B cell (primary cell): ENCODE results near the gene RILP. TPM values are rescaled to one million over a fixed set of nuclear protein-coding genes. Genes with fewer than 3 reads are reported as not detected.

Experiments
- ATAC-seq: fragments of 200-7000 bp; cut with Tn5 transposase; one replicate; pipeline ENCODE4 v1.10.0; 2021; ENCODE audit warnings: low read depth, mild to moderate bottlenecking, moderate number of reproducible peaks, moderate library complexity
- CTCF ChIA-PET: fragments of 350-600 bp; sonication (Branson Sonifier 250); formaldehyde crosslinking; loops from one replicate; lab custom pipeline; 2021; ENCODE audit warnings: antibody characterized with exemption, inconsistent platforms; lab: Charles Lee
- POLR2A ChIA-PET: fragments of 350-600 bp; sonication (Branson Sonifier 250); formaldehyde crosslinking; loops from one replicate; lab custom pipeline; 2021; ENCODE audit warnings: antibody characterized with exemption; lab: Charles Lee
- DNase-seq: peaks from one replicate; pipeline ENCODE4 v3.0.0; 2013
- H2AFZ ChIP-seq: 2 replicates; pipeline ENCODE4 v1.6.1; 2012; ENCODE audit warnings: mild to moderate bottlenecking, low read depth, low read length; ENCODE audit not compliant: insufficient read depth, poor library complexity, severe bottlenecking
- H3K27ac ChIP-seq, 2 donors: 1 replicate in 1 of 2; 2 replicates in 1 of 2; pipeline ENCODE4 v1.5.1; 2012 to 2013; ENCODE audit warnings: low read length in 2 of 2, mild to moderate bottlenecking in 2 of 2, moderate library complexity in 1 of 2
- H3K27me3 ChIP-seq, 4 experiments: fragments of 200-600 bp in 1 of 4; sonication (generic) in 1 of 4; replicated peaks in 1 of 4; 1 replicate in 2 of 4; 2 replicates in 2 of 4; pipeline versions ENCODE4 v1.6.1 to v1.7.0; 2013 to 2016; ENCODE audit warnings: low read length in 3 of 4, mild to moderate bottlenecking in 2 of 4, mixed read lengths in 1 of 4, moderate library complexity in 1 of 4; ENCODE audit not compliant: insufficient read depth in 4 of 4, control insufficient read depth in 3 of 4; ENCODE audit errors: control extremely low read depth in 1 of 4
- H3K36me3 ChIP-seq, 2 experiments: replicated peaks in 1 of 2; 1 replicate in 1 of 2; 2 replicates in 1 of 2; pipeline versions ENCODE4 v1.6.1 to v1.7.1; 2013; ENCODE audit warnings: low read length in 1 of 2; ENCODE audit not compliant: insufficient read depth in 2 of 2, control insufficient read depth in 1 of 2; ENCODE audit errors: control extremely low read depth in 1 of 2, extremely low read depth in 1 of 2
- H3K4me1 ChIP-seq, 2 donors: fragments of 200-600 bp in 1 of 2; sonication (generic) in 1 of 2; 1 replicate in 1 of 2; 2 replicates in 1 of 2; pipeline versions ENCODE4 v1.5.1 to v1.6.1; 2013 to 2017; ENCODE audit warnings: low read length in 2 of 2; ENCODE audit not compliant: control insufficient read depth in 2 of 2, insufficient read depth in 2 of 2
- H3K4me2 ChIP-seq: replicated peaks from 2 replicates; pipeline ENCODE3; 2012; ENCODE audit warnings: mild to moderate bottlenecking, low read depth, low read length; ENCODE audit not compliant: poor library complexity, severe bottlenecking
- H3K4me3 ChIP-seq, 5 experiments: fragments of 200-600 bp in 1 of 5; sonication (generic) in 1 of 5; 1 replicate in 3 of 5; 2 replicates in 2 of 5; pipeline versions ENCODE4 v1.5.1 to v1.7.0; 2011 to 2016; ENCODE audit warnings: low read length in 4 of 5, mild to moderate bottlenecking in 4 of 5, low read depth in 2 of 5, control low read depth in 1 of 5, moderate library complexity in 1 of 5; ENCODE audit not compliant: insufficient read depth in 1 of 5; ENCODE audit errors: control extremely low read depth in 1 of 5, extremely low read depth in 1 of 5
- H3K79me2 ChIP-seq: fragments of 200-600 bp; sonication (generic); one replicate; pipeline ENCODE4 v1.6.0; 2016; ENCODE audit warnings: low read length; ENCODE audit not compliant: control insufficient read depth, insufficient read depth
- H3K9ac ChIP-seq: fragments of 200-600 bp; sonication (generic); 2 replicates; pipeline ENCODE4 v1.6.1; 2017; ENCODE audit warnings: mild to moderate bottlenecking, low read length, moderate library complexity
- H3K9me3 ChIP-seq, 3 donors: one replicate each; pipeline versions ENCODE4 v1.6.1 to v1.7.1; 2013; ENCODE audit warnings: low read length in 2 of 3; ENCODE audit not compliant: control insufficient read depth in 2 of 3, insufficient read depth in 1 of 3; ENCODE audit errors: control extremely low read depth in 1 of 3
- H4K20me1 ChIP-seq: 2 replicates; pipeline ENCODE4 v1.6.0; 2012; ENCODE audit warnings: mild to moderate bottlenecking, low read length; ENCODE audit not compliant: insufficient read depth, control insufficient read depth, poor library complexity, severe bottlenecking
- H3K27ac Mint-ChIP-seq: one replicate; pipeline ENCODE4 v1.8.0; 2021; ENCODE audit warnings: mixed read lengths
- H3K27me3 Mint-ChIP-seq: one replicate; pipeline ENCODE4 v1.8.0; 2021; ENCODE audit warnings: mixed read lengths
- H3K4me1 Mint-ChIP-seq: one replicate; pipeline ENCODE4 v1.8.0; 2021; ENCODE audit warnings: mixed read lengths
- H3K4me3 Mint-ChIP-seq: one replicate; pipeline ENCODE4 v1.8.0; 2021; ENCODE audit warnings: mixed read lengths
- H3K9me3 Mint-ChIP-seq: one replicate; pipeline ENCODE4 v1.8.0; 2022; ENCODE audit warnings: mixed read lengths; ENCODE audit not compliant: insufficient read depth
- CTCF ChIP-seq: fragments of 200-600 bp; IDR thresholded peaks from one replicate; pipeline ENCODE4 v1.8.0; 2022; ENCODE audit warnings: antibody characterized with exemption, mild to moderate bottlenecking
- EZH2 ChIP-seq: IDR thresholded peaks from 2 replicates; pipeline ENCODE4 v1.6.1; 2012; ENCODE audit warnings: borderline replicate concordance, low read depth, mild to moderate bottlenecking, moderate library complexity, low read length; ENCODE audit not compliant: insufficient read depth, poor library complexity, severe bottlenecking
- WGBS: methylation state at CpG from one replicate; pipeline ENCODE4 v1.1.5; 2013; ENCODE audit warnings: missing lambda C conversion rate; ENCODE audit not compliant: insufficient coverage; 5-methylcytosine and 5-hydroxymethylcytosine counted together
- intact Hi-C: fragments of 100-400 bp; cut with micrococcal nuclease; formaldehyde crosslinking; loops from one replicate; pipeline ENCODE4 v1.10.0; 2022
- polyA plus RNA-seq: library from polyadenylated mRNA; depleted of rRNA; stranded (reverse); fragments of >200 nt; gene quantifications from 2 replicates; pipeline ENCODE4 v1.2.3, GENCODE V29; 2012
- total RNA-seq, 2 donors: library from RNA; stranded (reverse); fragments of 120-200 nt in 1 of 2; gene quantifications; 1 replicate in 1 of 2; 2 replicates in 1 of 2; pipeline versions ENCODE4 v1.2.3 to v1.2.4, GENCODE V29; 2013 to 2022

RILP gene
- total and polyA plus RNA-seq, 2 donors (not counting 1 experiment from before 2014, with no cell fraction given) = 1.1 to 7.0 TPM

GRCh38 chr17:1638624-1639300, 10.9 kb downstream of the RILP start:
- WGBS = 86% methylated on average over 16 of the region's 19 CpGs
- no peaks in the 10 kb centered on the region for H3K27me3 Mint-ChIP-seq
- no peak overlapping the region for H3K4me3 Mint-ChIP-seq
- DNase-seq (no peak), ATAC-seq (no peak)
- H4K20me1 ChIP-seq = no peaks in the 10 kb centered on the region
- TF ChIP-seq EZH2 = no peak
- no peak for TF ChIP-seq CTCF
- peaks cover under 1 to 2% of the 10 kb centered on the region in 2 donors for H3K4me1 ChIP-seq
- H3K79me2 ChIP-seq = no peaks in the 10 kb centered on the region
- no peaks in the 10 kb centered on the region for H3K36me3 ChIP-seq
- H2AFZ ChIP-seq = no peak overlapping the region
- H3K9ac ChIP-seq = no peak overlapping the region
- intact Hi-C loops = no loop called here
- H3K9me3 Mint-ChIP-seq = no peaks in the 10 kb centered on the region
- ChIA-PET POLR2A (interaction anchor here (3.7 kb wide), 1 partner anchor 9 kb away, joined by 14 read pairs; the partner anchor contains the start of gene SLC43A2), CTCF (interaction anchor here (3.1 kb wide), 1 partner anchor 9 kb away, joined by 16 read pairs; the partner anchor contains the start of gene SLC43A2)
- H3K27ac Mint-ChIP-seq = peak overlapping the region; percentile 50
- peaks cover 1% of the 10 kb centered on the region for H3K4me1 Mint-ChIP-seq
- H3K27ac ChIP-seq = no peak overlapping the region
- no peak overlapping the region for H3K4me3 ChIP-seq
- H3K4me2 ChIP-seq = no peak overlapping the region
- peaks cover 0 to 5% (median 0%) of the 10 kb centered on the region in 3 donors for H3K9me3 ChIP-seq
- peaks cover 0 to under 1% (median 0%) of the 10 kb centered on the region in 4 experiments for H3K27me3 ChIP-seq

GRCh38 chr17:1638171-1638590, 11.5 kb downstream of the RILP start:
- H3K27ac Mint-ChIP-seq = no peak overlapping the region

More at GRCh38 chr17:1638171-1638590, 11.5 kb downstream of the RILP start:
- CTCF ChIA-PET = no interaction called here
- WGBS = 83% methylated on average over 17 of the region's 17 CpGs
- no peaks in the 10 kb centered on the region for H3K27me3 ChIP-seq
- H2AFZ ChIP-seq = no peak overlapping the region
- TF ChIP-seq CTCF (no peak), EZH2 (no peak)
- Mint-ChIP-seq H3K4me1 (peaks cover 1% of the 10 kb centered on the region), H3K9me3 (no peaks in the 10 kb centered on the region), H3K27me3 (no peaks in the 10 kb centered on the region), H3K4me3 (no peak overlapping the region)
- peaks cover 0 to 5% (median 0%) of the 10 kb centered on the region in 3 donors for H3K9me3 ChIP-seq
- H3K4me1 ChIP-seq = no peaks in the 10 kb centered on the region
- no peak overlapping the region for H3K4me2 ChIP-seq
- no peak overlapping the region for H3K9ac ChIP-seq
- no peak for DNase-seq
- intact Hi-C loops = no loop called here
- POLR2A ChIA-PET = interaction anchor here (3.7 kb wide), 1 partner anchor 9 kb away, joined by 14 read pairs; the partner anchor contains the start of gene SLC43A2
- no peak overlapping the region for H3K27ac ChIP-seq
- H3K36me3 ChIP-seq = no peaks in the 10 kb centered on the region
- H3K79me2 ChIP-seq = no peaks in the 10 kb centered on the region
- no peak for ATAC-seq
- H3K4me3 ChIP-seq = no peak overlapping the region
- no peaks in the 10 kb centered on the region for H4K20me1 ChIP-seq
